GM18873 (cell line): ENCODE data around the gene ATG7.

Experiments
- ATAC-seq: cut with Tn5 transposase; IDR thresholded peaks from one replicate; pipeline ENCODE4 v1.9.1; 2021; ENCODE audit warnings: mild to moderate bottlenecking, moderate library complexity, moderate number of reproducible peaks; ENCODE audit not compliant: unreplicated experiment, low FRiP score

The ATG7 gene

GRCh38 chr3:11544412-11545181 lies 272.4 kb downstream of the ATG7 start:
- ATAC-seq: no peak

GRCh38 chr3:11545186-11545851 lies 273.1 kb downstream of the ATG7 start:
- no peak for ATAC-seq

- no peak for ATAC-seq
Measured at GRCh38 chr3:11546657-11547302, 274.6 kb downstream of the ATG7 start.

- no peak for ATAC-seq
Measured at GRCh38 chr3:11547498-11547897, 275.3 kb downstream of the ATG7 start.

GRCh38 chr3:11548721-11549131 lies 276.5 kb downstream of the ATG7 start:
- ATAC-seq: no peak

GRCh38 chr3:11549580-11550140 lies 277.5 kb downstream of the ATG7 start:
- ATAC-seq: no peak

- ATAC-seq: no peak
Measured at GRCh38 chr3:11551036-11551435, 278.8 kb downstream of the ATG7 start.

GRCh38 chr3:11552289-11553264 lies 280.4 kb downstream of the ATG7 start:
- no peak for ATAC-seq

GRCh38 chr3:11553436-11554235 lies 281.4 kb downstream of the ATG7 start:
- ATAC-seq: no peak

- ATAC-seq: no peak
Measured at GRCh38 chr3:11554236-11554610, 282.0 kb downstream of the ATG7 start.

- ATAC-seq: no peak
Measured at GRCh38 chr3:11554666-11555065, 282.5 kb downstream of the ATG7 start.

- ATAC-seq: no peak
Measured at GRCh38 chr3:11555211-11555782, 283.1 kb downstream of the ATG7 start.

- no peak for ATAC-seq
Measured at GRCh38 chr3:11555881-11556633, 283.9 kb downstream of the ATG7 start.

GRCh38 chr3:11556851-11557644 lies 284.9 kb downstream of the ATG7 start:
- ATAC-seq: no peak

GRCh38 chr3:11558002-11558401 lies 285.8 kb downstream of the ATG7 start:
- ATAC-seq: no peak

GRCh38 chr3:11558411-11558903 lies 286.3 kb downstream of the ATG7 start:
- no peak for ATAC-seq
